Choroid plexus epithelial cell (primary cell): Measurements from ENCODE around the gene DGKG.

Experiments used
- DNase-seq: peaks from one replicate; pipeline ENCODE4 v3.0.0-alpha.2; 2010; ENCODE audit warnings: low read depth
- H3K4me3 ChIP-seq: 2 replicates; pipeline ENCODE4 v1.5.1; 2011; ENCODE audit warnings: low read depth, mild to moderate bottlenecking, control low read depth, low read length, moderate library complexity
- TF ChIP-seq, protein P1 (sequence below): conservative IDR thresholded peaks from 2 replicates; pipeline ENCODE4 v1.5.1; 2011; ENCODE audit warnings: low read depth, mild to moderate bottlenecking, control low read depth, inconsistent platforms, low read length, moderate library complexity

DGKG gene

DNA sequence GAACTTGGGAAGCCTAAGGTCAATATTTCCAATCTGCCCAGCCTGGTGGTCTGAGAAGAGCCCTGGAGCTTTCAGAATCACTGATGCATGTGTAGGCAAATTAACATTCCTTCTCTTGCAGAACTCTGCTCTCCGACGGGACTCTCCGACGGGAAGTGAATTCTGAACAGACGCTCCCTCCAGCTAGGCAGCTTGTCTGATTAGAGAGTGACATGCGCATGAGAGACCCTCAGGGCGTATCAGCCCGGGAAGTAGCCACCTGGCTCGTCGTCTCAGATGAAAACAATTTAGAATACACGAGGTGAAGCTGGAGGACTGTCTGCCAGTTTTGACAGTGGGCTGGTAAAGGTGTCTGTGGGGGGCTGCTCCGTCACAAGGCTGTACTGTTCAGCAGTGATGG is 103.1 kb downstream of the DGKG start:
- H3K4me3 ChIP-seq, result no peak overlapping the region
- DNase-seq, result no peak
- TF ChIP-seq, protein P1, sequence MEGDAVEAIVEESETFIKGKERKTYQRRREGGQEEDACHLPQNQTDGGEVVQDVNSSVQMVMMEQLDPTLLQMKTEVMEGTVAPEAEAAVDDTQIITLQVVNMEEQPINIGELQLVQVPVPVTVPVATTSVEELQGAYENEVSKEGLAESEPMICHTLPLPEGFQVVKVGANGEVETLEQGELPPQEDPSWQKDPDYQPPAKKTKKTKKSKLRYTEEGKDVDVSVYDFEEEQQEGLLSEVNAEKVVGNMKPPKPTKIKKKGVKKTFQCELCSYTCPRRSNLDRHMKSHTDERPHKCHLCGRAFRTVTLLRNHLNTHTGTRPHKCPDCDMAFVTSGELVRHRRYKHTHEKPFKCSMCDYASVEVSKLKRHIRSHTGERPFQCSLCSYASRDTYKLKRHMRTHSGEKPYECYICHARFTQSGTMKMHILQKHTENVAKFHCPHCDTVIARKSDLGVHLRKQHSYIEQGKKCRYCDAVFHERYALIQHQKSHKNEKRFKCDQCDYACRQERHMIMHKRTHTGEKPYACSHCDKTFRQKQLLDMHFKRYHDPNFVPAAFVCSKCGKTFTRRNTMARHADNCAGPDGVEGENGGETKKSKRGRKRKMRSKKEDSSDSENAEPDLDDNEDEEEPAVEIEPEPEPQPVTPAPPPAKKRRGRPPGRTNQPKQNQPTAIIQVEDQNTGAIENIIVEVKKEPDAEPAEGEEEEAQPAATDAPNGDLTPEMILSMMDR, result no peak

DNA sequence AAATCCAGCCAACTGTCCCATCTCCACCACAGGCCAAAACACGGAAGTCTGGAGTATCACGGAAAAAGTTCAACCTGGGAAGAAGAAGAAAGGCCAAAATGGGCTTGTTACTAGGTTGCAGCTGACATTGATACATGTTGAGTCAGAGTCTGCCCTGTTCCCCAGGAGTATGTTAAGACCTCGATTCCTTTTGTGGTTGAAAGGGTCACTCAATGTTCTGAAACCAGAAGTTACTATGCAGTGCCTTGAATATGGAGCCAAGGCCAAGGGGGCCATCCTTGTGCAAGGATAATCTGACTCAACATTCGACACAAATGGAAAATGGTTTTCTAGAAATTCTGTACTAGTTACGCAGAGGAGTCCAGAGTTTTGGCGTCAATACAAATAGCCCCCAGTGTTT is 104.2 kb downstream of the DGKG start:
- TF ChIP-seq, protein P1, result no peak
- H3K4me3 ChIP-seq, result no peak overlapping the region
- DNase-seq, result peak; percentile 96

DNA sequence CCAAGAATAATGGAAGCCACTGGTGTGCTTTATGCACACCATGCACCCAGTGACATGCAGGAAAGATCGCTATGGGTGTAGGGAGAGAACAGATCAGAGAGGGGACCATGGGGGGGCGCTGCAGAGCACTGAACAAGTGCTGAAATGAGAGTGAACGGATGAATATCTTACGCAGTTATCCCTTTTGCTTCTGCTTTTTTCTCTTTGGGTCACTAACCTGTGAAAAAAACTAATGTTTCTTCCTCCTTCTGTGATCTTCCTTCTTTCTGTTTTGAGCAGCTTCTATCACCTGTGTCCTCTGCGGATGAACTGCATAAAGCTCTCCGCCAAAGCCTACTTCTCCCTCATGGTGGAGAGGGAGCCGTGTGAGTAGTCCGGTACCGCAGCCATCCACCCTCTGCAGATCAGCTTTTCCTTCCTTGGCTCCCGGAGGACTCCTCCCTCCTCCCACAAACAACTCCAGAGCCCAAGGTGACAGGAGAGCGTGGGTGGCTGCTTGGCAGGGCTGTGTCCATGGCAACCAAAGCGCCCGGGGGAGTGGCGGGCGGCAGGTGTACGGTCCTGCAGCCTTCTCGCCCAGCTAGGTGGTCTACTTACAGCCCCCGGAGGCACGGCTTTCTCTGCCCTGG is 106.2 kb downstream of the DGKG start:
- H3K4me3 ChIP-seq, result no peak overlapping the region
- no peak for DNase-seq
- TF ChIP-seq, protein P1, result peak; percentile 22

DNA sequence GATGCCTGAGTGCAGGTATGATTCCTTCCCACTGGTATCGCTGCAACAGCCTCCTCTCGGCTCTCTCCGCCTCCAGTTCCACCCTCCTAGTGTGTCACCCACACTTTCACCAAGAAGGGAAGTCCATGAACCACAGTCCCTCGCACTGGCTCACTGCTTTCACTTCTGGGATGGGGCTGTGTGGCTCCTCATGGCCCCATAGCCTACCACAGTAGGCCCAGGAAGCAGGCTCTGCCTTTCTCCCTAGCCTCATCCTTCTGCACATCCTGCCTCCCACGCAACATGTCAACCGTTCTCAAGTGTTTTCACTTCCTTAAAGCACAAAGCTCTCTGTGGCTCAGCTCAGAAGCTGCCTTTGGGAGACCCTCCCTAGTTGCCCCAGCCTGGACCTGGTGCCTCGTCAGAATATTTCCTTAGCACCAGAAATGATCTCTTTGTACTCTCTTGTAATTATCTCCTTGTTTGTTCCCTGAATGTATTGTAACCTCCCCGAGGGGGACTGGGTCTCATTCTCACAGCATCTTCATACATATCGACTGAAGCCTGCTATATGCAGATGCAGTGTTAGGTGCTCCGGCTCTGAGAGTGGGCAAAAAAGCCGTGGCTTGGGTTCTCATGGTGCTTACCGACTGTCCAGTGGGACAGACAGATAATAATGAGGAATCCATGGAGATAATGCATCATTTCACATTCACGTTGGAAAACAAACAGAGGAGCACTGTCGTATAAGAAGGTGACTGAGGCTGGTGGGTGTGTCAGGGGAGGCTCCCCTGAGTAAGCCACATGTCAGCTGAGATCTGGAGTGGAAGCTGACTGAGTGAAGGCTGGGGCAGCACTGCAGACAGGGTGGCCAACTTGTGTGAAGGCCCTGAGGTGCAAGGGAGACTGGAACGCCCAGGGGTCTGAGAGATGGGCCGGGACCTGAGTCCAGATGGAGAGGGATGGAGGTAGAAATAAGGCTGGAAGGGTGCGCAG is 107.1 kb downstream of the DGKG start:
- TF ChIP-seq, protein P1, result no peak
- H3K4me3 ChIP-seq, result no peak overlapping the region
- DNase-seq, result no peak

DNA sequence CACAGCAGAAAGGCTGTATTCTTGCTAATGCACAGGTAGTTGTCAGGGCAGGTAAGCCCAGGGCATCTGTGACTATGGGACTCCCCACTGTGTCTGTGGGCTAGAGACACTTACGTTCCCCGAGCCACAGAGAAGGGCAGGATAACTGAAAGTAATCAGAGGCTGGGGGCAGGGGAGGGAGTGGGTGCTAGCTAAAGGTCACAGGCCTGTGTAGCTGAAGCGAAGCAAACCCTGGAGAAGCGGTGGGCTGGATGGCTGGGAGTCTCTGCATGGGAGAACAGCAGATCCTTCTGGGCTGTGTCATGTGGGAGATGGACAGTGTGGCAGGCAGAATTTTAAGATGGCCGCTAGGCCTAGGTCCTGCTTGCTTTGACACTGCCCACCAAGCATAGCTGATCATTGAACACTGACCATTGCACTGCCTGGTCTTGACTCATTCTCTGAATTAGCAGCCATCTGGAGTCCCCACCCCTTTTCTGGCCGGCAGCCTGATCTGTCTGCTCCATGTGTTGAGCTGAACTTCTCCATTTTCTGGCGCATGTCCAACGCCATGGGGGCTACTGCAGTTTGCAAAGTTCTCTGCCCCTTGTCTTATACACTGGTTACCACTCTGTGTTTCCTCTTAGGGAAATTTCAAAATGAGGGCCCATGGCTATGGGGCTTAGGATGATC is 110.0 kb downstream of the DGKG start:
- TF ChIP-seq, protein P1, result no peak
- peak; percentile 44 for DNase-seq
- H3K4me3 ChIP-seq, result no peak overlapping the region

DNA sequence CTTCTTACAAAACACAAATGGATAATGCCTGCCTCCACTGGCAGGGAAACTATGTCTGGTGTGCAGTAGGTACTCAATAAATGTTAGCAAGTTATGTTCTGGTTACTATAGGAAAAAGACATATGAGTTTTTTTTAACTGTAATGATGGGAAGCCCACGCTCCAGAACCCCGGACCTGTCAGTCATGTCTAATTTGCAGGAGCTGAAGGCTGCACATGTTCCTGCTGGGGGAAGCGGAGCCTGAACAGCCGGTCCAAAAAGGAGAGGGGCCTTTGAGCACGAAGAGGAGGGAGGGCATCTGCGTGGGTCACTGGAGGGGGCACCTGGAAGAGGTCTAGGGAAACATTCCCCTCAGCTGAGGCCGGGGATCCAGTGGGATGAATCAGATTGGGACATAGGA is 113.2 kb downstream of the DGKG start:
- H3K4me3 ChIP-seq, result no peak overlapping the region
- no peak for DNase-seq
- TF ChIP-seq, protein P1, result no peak
